MM.1S (cell line): ENCODE measurements around the gene NCF2.

ENCODE experiments used
- DNase-seq: peaks from one replicate; pipeline ENCODE4 v3.0.0-alpha.2; 2015
- H2AFZ ChIP-seq: fragments of 300-600 bp; sonication (generic); 2 replicates; pipeline ENCODE4 v1.6.0; 2016; ENCODE audit warnings: antibody characterized with exemption, low read length
- H3F3A ChIP-seq: fragments of 300-600 bp; sonication (generic); 2 replicates; pipeline ENCODE4 v1.6.1; 2016; ENCODE audit warnings: mild to moderate bottlenecking, antibody characterized with exemption, low read length, moderate library complexity, mixed read lengths; ENCODE audit not compliant: insufficient read depth
- H3K27ac ChIP-seq: fragments of 300-600 bp; sonication (generic); 2 replicates; pipeline ENCODE4 v1.5.1; 2016; ENCODE audit warnings: mild to moderate bottlenecking, low read length
- H3K27me3 ChIP-seq: fragments of 300-600 bp; sonication (generic); replicated peaks from 2 replicates; pipeline ENCODE4 v1.6.0; 2016; ENCODE audit warnings: low read length; ENCODE audit not compliant: insufficient read depth
- H3K36me3 ChIP-seq: fragments of 300-600 bp; sonication (generic); replicated peaks from 2 replicates; pipeline ENCODE4 v1.6.1; 2016; ENCODE audit warnings: mild to moderate bottlenecking, low read length, mixed read lengths; ENCODE audit not compliant: insufficient read depth
- H3K4me1 ChIP-seq: fragments of 300-600 bp; sonication (generic); 2 replicates; pipeline ENCODE4 v1.6.1; 2016; ENCODE audit warnings: low read length, mixed read lengths
- H3K4me2 ChIP-seq: fragments of 300-600 bp; sonication (generic); 2 replicates; pipeline ENCODE4 v1.6.0; 2016; ENCODE audit warnings: low read depth, low read length
- H3K4me3 ChIP-seq: fragments of 300-600 bp; sonication (generic); 2 replicates; pipeline ENCODE4 v1.5.1; 2016; ENCODE audit warnings: low read length, mixed read lengths
- H3K79me2 ChIP-seq: fragments of 300-600 bp; sonication (generic); 2 replicates; pipeline ENCODE4 v1.6.1; 2016; ENCODE audit warnings: mixed run types, low read length, mixed read lengths
- H3K9ac ChIP-seq: fragments of 300-600 bp; sonication (generic); 2 replicates; pipeline ENCODE4 v1.6.1; 2016; ENCODE audit warnings: low read length, mixed read lengths
- H3K9me2 ChIP-seq: fragments of 300-600 bp; sonication (generic); replicated peaks from 2 replicates; pipeline ENCODE4 v1.6.1; 2016; ENCODE audit warnings: mild to moderate bottlenecking, low read length, mixed read lengths; ENCODE audit not compliant: insufficient read depth
- H3K9me3 ChIP-seq: fragments of 300-600 bp; sonication (generic); replicated peaks from 2 replicates; pipeline ENCODE4 v1.6.1; 2016; ENCODE audit warnings: mild to moderate bottlenecking, low read length, mixed read lengths; ENCODE audit not compliant: insufficient read depth
- H4K20me1 ChIP-seq: fragments of 300-600 bp; sonication (generic); 2 replicates; pipeline ENCODE4 v1.6.1; 2016; ENCODE audit warnings: mild to moderate bottlenecking, low read length, moderate library complexity, mixed read lengths; ENCODE audit not compliant: insufficient read depth
- CTCF ChIP-seq: fragments of 300-600 bp; sonication (generic); IDR thresholded peaks from 2 replicates; pipeline ENCODE4 v1.5.1; 2016; ENCODE audit warnings: antibody characterized with exemption, low read length, mixed read lengths
- EZH2 ChIP-seq: fragments of 300-600 bp; sonication (generic); optimal IDR thresholded peaks from 2 replicates; pipeline ENCODE3; 2017; ENCODE audit warnings: low read depth, mild to moderate bottlenecking, antibody characterized with exemption, low read length, mixed read lengths
- EZH2phosphoT487 ChIP-seq: fragments of 300-600 bp; sonication (generic); IDR thresholded peaks from 2 replicates; pipeline ENCODE4 v1.6.1; 2018; ENCODE audit warnings: antibody characterized with exemption, low read length

Gene NCF2

GRCh38 chr1:183611021-183611420, 20.8 kb upstream of the NCF2 start:
- Histone ChIP-seq H2AFZ (no peak overlapping the region), H3K4me3 (no peak overlapping the region), H4K20me1 (no peaks in the 10 kb centered on the region), H3K27ac (no peak overlapping the region), H3K4me1 (peaks cover 6% of the 10 kb centered on the region; the same call in 1 of the 2 replicates), H3F3A (no peaks in the 10 kb centered on the region), H3K9me3 (no peaks in the 10 kb centered on the region), H3K4me2 (no peak overlapping the region), H3K27me3 (no peaks in the 10 kb centered on the region), H3K9me2 (no peaks in the 10 kb centered on the region), H3K9ac (no peak overlapping the region), H3K79me2 (no peaks in the 10 kb centered on the region), H3K36me3 (no peaks in the 10 kb centered on the region)
- no peak for TF ChIP-seq CTCF
- no peak for TF ChIP-seq EZH2
- TF ChIP-seq EZH2phosphoT487 = no peak
- no peak for DNase-seq

- Histone ChIP-seq H2AFZ (no peak overlapping the region), H3K9me2 (no peaks in the 10 kb centered on the region), H3F3A (no peaks in the 10 kb centered on the region), H3K79me2 (no peaks in the 10 kb centered on the region), H3K27ac (no peak overlapping the region), H3K4me3 (no peak overlapping the region), H4K20me1 (no peaks in the 10 kb centered on the region), H3K27me3 (no peaks in the 10 kb centered on the region), H3K9me3 (no peaks in the 10 kb centered on the region), H3K9ac (no peak overlapping the region), H3K4me2 (no peak overlapping the region), H3K4me1 (peaks cover 6% of the 10 kb centered on the region; the same call in 1 of the 2 replicates), H3K36me3 (no peaks in the 10 kb centered on the region)
- TF ChIP-seq EZH2 (no peak), CTCF (no peak)
- DNase-seq = no peak
Measured at GRCh38 chr1:183609759-183610452, 19.6 kb upstream of the NCF2 start.

GRCh38 chr1:183609313-183609712, 19.1 kb upstream of the NCF2 start:
- H3K27ac ChIP-seq = no peak overlapping the region
- H3K9me3 ChIP-seq = no peaks in the 10 kb centered on the region
- no peaks in the 10 kb centered on the region for H3F3A ChIP-seq
- no peaks in the 10 kb centered on the region for H3K9me2 ChIP-seq
- H3K4me1 ChIP-seq = peaks cover 12% of the 10 kb centered on the region
- no peak overlapping the region for H3K4me3 ChIP-seq
- no peak overlapping the region for H2AFZ ChIP-seq
- H3K36me3 ChIP-seq = no peaks in the 10 kb centered on the region
- H4K20me1 ChIP-seq = no peaks in the 10 kb centered on the region
- no peaks in the 10 kb centered on the region for H3K27me3 ChIP-seq
- H3K79me2 ChIP-seq = no peaks in the 10 kb centered on the region
- H3K4me2 ChIP-seq = no peak overlapping the region
- TF ChIP-seq EZH2phosphoT487 = no peak
- TF ChIP-seq CTCF = peak; percentile 38
- TF ChIP-seq EZH2 = no peak
- H3K9ac ChIP-seq = no peak overlapping the region
- DNase-seq = no peak
